ENCODE data around the gene ADAMTSL5.

ADAMTSL5 gene

DNA sequence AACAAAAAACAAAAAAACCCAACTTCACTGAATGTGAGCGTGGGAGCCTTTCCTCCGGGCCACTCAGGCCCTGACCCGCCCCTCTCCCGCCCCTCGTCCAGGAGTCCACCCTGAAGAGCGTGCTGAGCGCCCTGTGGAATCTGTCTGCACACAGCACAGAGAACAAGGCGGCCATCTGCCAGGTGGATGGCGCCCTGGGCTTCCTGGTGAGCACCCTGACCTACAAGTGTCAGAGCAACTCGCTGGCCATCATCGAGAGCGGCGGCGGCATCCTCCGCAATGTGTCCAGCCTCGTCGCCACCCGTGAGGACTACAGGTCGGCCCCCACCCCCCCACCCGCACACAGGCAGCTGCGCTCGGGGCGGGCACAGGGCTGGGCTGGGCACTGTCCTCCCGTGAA is 51.0 kb downstream of the ADAMTSL5 start:
- DNase-seq, result no peak

DNA sequence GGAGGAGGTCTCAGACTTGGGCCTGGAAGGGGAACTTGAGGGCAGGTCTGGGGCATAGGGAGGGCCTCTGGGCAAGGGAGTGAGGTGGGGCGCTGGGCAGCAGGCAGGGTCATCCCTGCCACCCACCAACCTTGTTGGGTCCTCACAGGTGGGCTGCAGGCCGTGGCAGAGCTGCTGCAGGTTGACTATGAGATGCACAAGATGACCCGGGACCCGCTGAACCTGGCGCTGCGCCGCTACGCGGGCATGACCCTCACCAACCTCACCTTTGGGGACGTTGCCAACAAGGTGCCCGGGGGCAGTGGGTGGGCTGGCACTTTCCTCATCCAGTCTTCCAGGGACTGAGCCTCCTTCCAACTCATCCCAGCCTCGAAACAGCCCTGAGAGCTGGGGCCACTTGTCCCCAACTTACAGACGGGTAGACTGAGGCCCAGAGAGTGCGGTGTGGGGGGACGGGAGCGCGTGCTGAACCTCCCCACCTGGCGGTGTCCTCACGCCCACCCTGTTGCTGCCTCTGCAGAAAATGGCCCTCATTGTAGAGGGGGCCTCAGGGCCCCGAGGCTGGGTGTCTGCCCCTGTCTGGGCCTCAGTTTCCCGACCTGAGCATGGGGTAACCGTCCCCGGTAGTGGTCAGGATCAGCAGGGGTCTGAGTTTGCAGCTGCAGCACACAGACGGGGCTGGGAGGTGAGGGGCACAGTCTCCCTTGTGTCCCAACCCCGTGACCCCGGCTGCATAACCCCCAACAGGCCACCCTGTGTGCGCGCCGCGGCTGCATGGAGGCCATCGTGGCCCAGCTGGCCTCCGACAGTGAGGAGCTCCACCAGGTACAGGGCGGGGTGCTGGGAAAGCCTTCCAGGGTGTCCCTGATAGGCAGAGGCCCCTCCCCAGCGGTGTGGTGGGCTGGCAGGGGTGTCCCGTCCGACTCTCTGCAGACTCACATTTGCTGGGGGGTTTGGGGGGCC is 52.5 kb downstream of the ADAMTSL5 start:
- DNase-seq, result no peak

- DNase-seq, result no peak
These were observed 53.3 kb downstream of the ADAMTSL5 start for GRCh38 chr19:1459479-1459878.

- DNase-seq, result no peak
These were observed 54.9 kb downstream of the ADAMTSL5 start for GRCh38 chr19:1457892-1458291.

GRCh38 chr19:1457031-1457739 is 55.6 kb downstream of the ADAMTSL5 start:
- no peak for DNase-seq

- DNase-seq, result no peak
These were observed 56.5 kb downstream of the ADAMTSL5 start for GRCh38 chr19:1456121-1456900.

GRCh38 chr19:1455336-1456120 is 57.3 kb downstream of the ADAMTSL5 start:
- DNase-seq, result no peak

All from amniotic stem cell (primary cell).